HL-60 (cell line): ENCODE measurements around the gene ARFGEF2.

Experiments
- DNase-seq, 2 experiments: peaks; one replicate each; pipeline ENCODE4 v3.0.0-alpha.2; 2010 to 2020; ENCODE audit warnings: low read depth in 1 of 2, low spot score in 1 of 2
- H3K27ac ChIP-seq: fragments of 250-450 bp; sonication (Bioruptor Pico); replicated peaks from 2 replicates; pipeline ENCODE4 v1.5.1; 2020; ENCODE audit warnings: mild to moderate bottlenecking, moderate library complexity
- H3K27me3 ChIP-seq: fragments of 250-450 bp; sonication (Bioruptor Pico); 2 replicates; pipeline ENCODE4 v1.5.1; 2021; ENCODE audit warnings: mild to moderate bottlenecking, moderate library complexity; ENCODE audit not compliant: insufficient read depth, poor library complexity, severe bottlenecking
- H3K4me3 ChIP-seq: replicated peaks from 2 replicates; pipeline ENCODE4 v1.5.1; 2011; ENCODE audit warnings: mild to moderate bottlenecking, control low read depth, low read length; ENCODE audit not compliant: insufficient read depth
- CTCF ChIP-seq: IDR thresholded peaks from one replicate; pipeline ENCODE4 v1.5.1; 2011; ENCODE audit warnings: low read length, control low read depth, inconsistent platforms; ENCODE audit not compliant: insufficient read depth
- GABPA ChIP-seq: IDR thresholded peaks from 2 replicates; pipeline ENCODE4 v1.6.1; 2012; ENCODE audit warnings: low read depth
- POLR2AphosphoS5 ChIP-seq: IDR thresholded peaks from 2 replicates; pipeline ENCODE4 v1.6.1; 2012; ENCODE audit warnings: low read depth
- REST ChIP-seq: IDR thresholded peaks from 2 replicates; pipeline ENCODE4 v1.6.1; 2012; ENCODE audit warnings: low read depth; ENCODE audit not compliant: insufficient replicate concordance
- SPI1 ChIP-seq: IDR thresholded peaks from 2 replicates; pipeline ENCODE4 v1.6.1; 2012; ENCODE audit warnings: low read depth, mild to moderate bottlenecking, borderline replicate concordance

ARFGEF2 gene

GRCh38 chr20:48908656-48909319, 12.7 kb upstream of the ARFGEF2 start:
- Histone ChIP-seq H3K27ac (peak overlapping the region; percentile 89), H3K4me3 (no peak overlapping the region), H3K27me3 (no peaks in the 10 kb centered on the region)
- TF ChIP-seq POLR2AphosphoS5 (no peak), CTCF (no peak)
- peak in 1 of 2 experiments; percentile 33 for DNase-seq

GRCh38 chr20:48909910-48910309, 11.6 kb upstream of the ARFGEF2 start:
- Histone ChIP-seq H3K27ac (peak overlapping the region; percentile 89), H3K27me3 (no peaks in the 10 kb centered on the region), H3K4me3 (no peak overlapping the region)
- TF ChIP-seq GABPA (no peak), POLR2AphosphoS5 (no peak), SPI1 (no peak), CTCF (no peak), REST (no peak)
- DNase-seq, result no peak

GRCh38 chr20:48910347-48910781, 11.1 kb upstream of the ARFGEF2 start:
- peak overlapping the region; percentile 89 for H3K27ac ChIP-seq
- TF ChIP-seq CTCF (no peak), POLR2AphosphoS5 (peak; percentile 50; the same call in 1 of the 2 replicates)
- H3K4me3 ChIP-seq, result no peak overlapping the region
- peak; percentile 67 to 90 for DNase-seq
- H3K27me3 ChIP-seq, result no peaks in the 10 kb centered on the region

GRCh38 chr20:48912065-48912464, 9.4 kb upstream of the ARFGEF2 start:
- TF ChIP-seq CTCF, result no peak
- TF ChIP-seq REST, result no peak
- H3K4me3 ChIP-seq, result no peak overlapping the region
- DNase-seq, result no peak
- no peaks in the 10 kb centered on the region for H3K27me3 ChIP-seq
- H3K27ac ChIP-seq, result no peak overlapping the region; the same call in 1 of the 2 replicates
